Activated effector memory CD4-positive, alpha-beta T cell treated with Interleukin-2 at 50 U/mL for 16 hours (primary cell): ENCODE measurements around the gene BANP.

ENCODE experiments used
- DNase-seq: peaks from one replicate; pipeline ENCODE4 v3.0.0-alpha.2; 2020

BANP gene

DNA sequence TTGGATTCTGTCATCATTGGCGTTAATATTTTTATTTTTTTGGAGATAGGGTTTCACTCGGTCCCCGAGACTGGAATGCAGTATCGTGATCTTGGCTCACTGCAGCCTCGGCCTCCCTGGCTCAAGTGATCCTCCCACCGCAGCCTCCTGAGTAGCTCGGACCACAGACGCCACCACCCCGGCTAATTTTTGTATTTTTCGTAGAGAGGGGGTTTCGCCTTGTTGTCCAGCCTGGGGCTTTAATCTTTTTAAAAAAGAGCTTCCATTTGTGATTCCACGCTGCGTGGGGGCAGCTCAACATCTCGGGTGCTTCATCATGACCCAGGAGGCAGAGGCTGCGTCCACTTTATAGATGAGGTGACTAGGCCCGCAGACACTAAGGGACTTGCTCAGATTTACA lies 1.5 kb downstream of the BANP start:
- no peak for DNase-seq

GRCh38 chr16:87953308-87954215 lies 2.3 kb downstream of the BANP start:
- DNase-seq = no peak

DNA sequence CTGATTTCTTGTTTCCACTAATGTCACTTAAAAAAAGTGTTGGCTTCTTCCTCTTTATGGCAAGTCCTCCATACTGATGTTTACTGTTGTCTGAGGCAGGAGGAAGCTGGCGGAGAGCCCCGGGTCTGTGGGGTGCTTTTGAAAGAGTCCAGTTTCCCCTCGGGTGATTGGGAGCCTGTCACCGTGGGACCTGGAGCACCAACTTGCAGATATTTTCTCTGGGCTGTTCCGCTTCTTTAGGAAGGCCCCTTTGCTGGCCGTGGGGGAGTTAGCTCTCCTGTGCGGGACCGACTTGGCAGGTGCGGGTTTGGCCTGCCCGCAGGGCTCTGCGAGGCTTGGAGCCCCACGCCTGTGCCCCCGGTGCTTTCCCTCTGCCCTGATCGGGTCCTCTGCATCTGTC lies 3.1 kb downstream of the BANP start:
- DNase-seq = no peak

DNA sequence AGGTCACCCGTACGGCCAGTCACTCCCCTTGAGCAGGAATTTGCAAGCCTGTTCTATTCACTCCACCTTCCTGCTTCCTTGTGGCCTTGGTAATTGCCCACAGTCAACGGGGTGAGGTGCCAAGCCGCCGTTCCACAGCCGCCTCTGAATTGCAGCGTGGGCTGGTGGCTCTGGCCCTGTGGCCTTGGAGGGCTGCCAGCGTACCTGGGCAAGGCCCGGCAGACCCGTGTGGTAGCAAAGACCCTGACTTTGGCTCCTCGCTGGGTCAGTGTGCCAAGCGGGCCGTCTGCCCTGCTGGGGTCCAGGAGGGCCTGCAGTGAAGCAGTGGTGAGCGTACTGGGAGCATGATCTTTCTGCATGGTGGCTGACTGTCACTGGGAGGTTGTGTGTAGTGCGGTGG lies 3.6 kb downstream of the BANP start:
- no peak for DNase-seq

GRCh38 chr16:87955302-87956097 lies 4.3 kb downstream of the BANP start:
- DNase-seq = no peak

DNA sequence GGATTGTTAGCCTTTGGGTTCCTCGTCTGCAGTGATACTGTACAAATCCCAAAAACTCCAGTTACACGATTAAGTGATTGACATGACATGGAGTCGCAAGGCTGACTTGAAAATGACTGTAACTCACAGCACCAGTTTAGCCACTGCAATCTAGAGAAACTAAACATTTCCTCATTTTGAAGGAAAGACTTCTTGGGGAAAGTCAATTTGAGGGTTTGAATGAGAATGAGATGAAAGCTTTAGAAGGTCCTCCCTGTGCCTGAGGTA lies 4.8 kb downstream of the BANP start:
- no peak for DNase-seq

GRCh38 chr16:87956365-87957231 lies 5.4 kb downstream of the BANP start:
- peak; percentile 44 for DNase-seq

- DNase-seq = no peak
Measured at GRCh38 chr16:87957296-87958094, 6.3 kb downstream of the BANP start.

DNA sequence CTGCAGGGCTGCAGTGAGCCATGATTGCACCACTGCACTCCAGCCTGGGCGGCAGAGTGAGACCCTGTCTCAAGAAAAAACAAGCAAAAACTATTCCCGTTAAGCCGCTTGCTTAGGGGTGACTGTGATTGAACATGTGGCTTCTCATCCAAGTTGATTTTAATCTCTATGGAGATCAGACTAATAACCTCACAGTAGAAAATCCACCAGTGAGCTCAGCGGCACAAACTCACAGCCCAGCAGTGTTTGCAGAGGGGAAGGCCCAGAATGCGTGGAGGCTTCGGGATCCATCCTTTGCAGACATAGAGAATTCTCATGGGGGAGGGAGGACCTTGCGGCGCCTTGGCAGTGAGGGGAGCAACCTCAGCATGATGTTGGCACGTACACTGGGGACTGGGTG lies 7.4 kb downstream of the BANP start:
- DNase-seq = no peak

GRCh38 chr16:87959391-87959990 lies 8.3 kb downstream of the BANP start:
- DNase-seq = no peak

DNA sequence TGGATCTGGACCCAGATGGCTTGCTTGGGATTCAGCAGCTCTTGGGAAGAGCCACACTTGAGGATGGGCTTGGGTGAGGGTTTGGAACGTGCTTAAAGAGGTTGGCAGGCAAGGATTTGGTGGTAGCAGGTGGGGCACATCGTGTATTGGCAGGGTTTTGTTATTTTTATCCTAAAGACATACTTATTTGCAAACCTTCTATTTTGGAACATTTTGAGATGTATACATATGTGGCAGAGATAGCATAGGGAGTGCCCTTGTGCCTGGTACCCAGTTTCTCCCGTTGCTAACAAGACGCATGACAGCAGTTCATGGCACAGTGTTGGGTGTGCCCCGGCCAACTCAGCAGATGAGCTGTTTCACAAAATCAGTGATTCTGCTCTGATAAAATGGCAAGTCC lies 9.1 kb downstream of the BANP start:
- DNase-seq = no peak

GRCh38 chr16:87960852-87961251 lies 9.6 kb downstream of the BANP start:
- no peak for DNase-seq

GRCh38 chr16:87961623-87962022 lies 10.4 kb downstream of the BANP start:
- no peak for DNase-seq

- DNase-seq = peak; percentile 32
Measured at GRCh38 chr16:87963400-87963799, 12.2 kb downstream of the BANP start.

- DNase-seq = no peak
Measured at GRCh38 chr16:87964049-87964659, 12.9 kb downstream of the BANP start.

GRCh38 chr16:87965417-87965816 lies 14.2 kb downstream of the BANP start:
- no peak for DNase-seq

DNA sequence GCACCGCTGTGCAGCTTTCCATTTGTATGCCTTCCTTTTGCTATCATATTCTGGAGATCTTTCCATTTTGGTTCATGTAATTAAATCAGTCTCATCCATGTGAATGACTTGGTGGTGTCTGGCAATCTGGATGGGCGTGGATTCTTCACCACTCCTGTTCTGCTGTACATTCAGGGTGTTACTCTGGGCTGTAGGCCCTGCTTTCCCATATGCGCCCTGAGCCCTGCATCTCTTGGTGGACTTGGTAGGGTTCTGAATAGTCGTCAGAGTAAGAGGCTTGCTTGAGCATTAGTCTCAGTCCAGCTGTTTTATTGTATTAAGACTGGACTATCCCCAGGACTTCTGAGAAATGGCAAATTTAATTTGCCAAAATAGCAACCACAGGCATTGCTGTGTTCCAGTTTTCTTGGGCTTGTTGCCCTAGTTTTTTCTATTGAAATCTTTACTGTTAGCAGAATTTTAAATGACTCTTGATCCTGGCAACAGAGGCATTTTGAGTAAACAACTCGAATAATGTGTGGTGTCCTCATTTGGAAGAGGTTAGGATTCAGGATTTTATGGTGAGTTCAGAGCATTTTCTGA lies 14.9 kb downstream of the BANP start:
- no peak for DNase-seq

- DNase-seq = no peak
Measured at GRCh38 chr16:87966685-87967185, 15.5 kb downstream of the BANP start.

- no peak for DNase-seq
Measured at GRCh38 chr16:87968541-87968940, 17.3 kb downstream of the BANP start.

DNA sequence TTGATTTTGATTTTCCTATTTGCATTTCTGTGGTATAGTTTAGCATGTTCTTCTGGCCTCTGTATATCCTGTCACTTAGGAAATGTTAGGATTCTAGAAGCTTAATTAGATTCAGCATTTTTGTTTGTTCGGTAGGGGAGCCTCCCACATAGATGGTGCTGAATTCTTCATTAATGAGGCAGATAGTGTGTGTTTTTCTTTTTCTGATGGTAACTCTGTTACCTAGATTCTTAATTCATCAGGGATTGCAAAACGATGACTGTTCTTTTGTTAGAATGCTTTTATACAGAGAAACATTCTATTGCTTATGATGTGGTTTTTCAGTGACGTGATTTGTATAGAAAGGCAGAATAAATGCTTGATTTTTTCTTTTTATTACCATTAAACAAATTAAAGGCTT lies 19.0 kb downstream of the BANP start:
- no peak for DNase-seq

GRCh38 chr16:87971933-87972332 lies 20.7 kb downstream of the BANP start:
- DNase-seq = no peak
